RWPE1 (cell line): ENCODE data around the gene PLEKHM1.
A peak's percentile ranks its signal among the peaks of the same experiment; 100 is the strongest.

ENCODE experiments used
- CTCF ChIA-PET: fragments of 350-600 bp; sonication (Branson Sonifier 250); formaldehyde crosslinking; extraction: SDS; loops from one replicate; lab custom pipeline; 2021; lab: Yijun Ruan, JAX
- POLR2A ChIA-PET: fragments of 400-600 bp; formaldehyde crosslinking; extraction: SDS; loops from one replicate; lab custom pipeline; 2020; ENCODE audit warnings: antibody characterized with exemption; ENCODE audit not compliant: low non-redundant PET; lab: Yijun Ruan, JAX
- DNase-seq: peaks from one replicate; pipeline ENCODE4 v3.0.0; 2012; ENCODE audit warnings: low spot score
- H3K27ac ChIP-seq: fragments of 450-650 bp; 2 replicates; pipeline ENCODE4 v1.5.1; 2017
- CTCF ChIP-seq: fragments of 450-650 bp; conservative IDR thresholded peaks from 2 replicates; pipeline ENCODE4 v1.5.1; 2017; ENCODE audit warnings: low read depth, mild to moderate bottlenecking

PLEKHM1 gene

GRCh38 chr17:45435481-45435880, 55.0 kb downstream of the PLEKHM1 start:
- ChIA-PET POLR2A (no interaction called here), CTCF (interaction anchor here (0.6 kb wide), 1 partner anchor 459 kb away, joined by 3 read pairs; the partner anchor contains the start of gene MAPT)
- peak overlapping the region; percentile 89 for H3K27ac ChIP-seq
- DNase-seq: no peak
- no peak for TF ChIP-seq CTCF

GRCh38 chr17:45433159-45433535, 57.4 kb downstream of the PLEKHM1 start:
- ChIA-PET POLR2A (no interaction called here), CTCF (no interaction called here)
- no peak for TF ChIP-seq CTCF
- DNase-seq: no peak
- H3K27ac ChIP-seq: peak overlapping the region; percentile 89

GRCh38 chr17:45432405-45433158, 57.9 kb downstream of the PLEKHM1 start, which contains the start of gene ARHGAP27:
TSS of gene ARHGAP27 (minus strand) at chr17:45432870. CDS start at chr17:45430279, 2,591 bp downstream.
- no peak for TF ChIP-seq CTCF
- CTCF ChIA-PET: interaction anchor here (0.6 kb wide), 1 partner anchor 420 kb away, joined by 3 read pairs; no protein-coding TSS in a partner anchor
- peak; percentile 28 for DNase-seq
- peak within 1 kb of the TSS; percentile 89 for H3K27ac ChIP-seq
- POLR2A ChIA-PET: no interaction called here

- POLR2A ChIA-PET: interaction anchor here (0.6 to 1.0 kb wide), 2 partner anchors 115 to 154 kb away, joined by 4 read pairs; no protein-coding TSS in a partner anchor
- H3K27ac ChIP-seq: peak overlapping the region; percentile 89
- no peak for TF ChIP-seq CTCF
- DNase-seq: peak; percentile 94
- CTCF ChIA-PET: interaction anchor here (0.6 to 1.1 kb wide), 2 partner anchors 160 to 420 kb away, joined by 3 read pairs; no protein-coding TSS in a partner anchor
Measured at GRCh38 chr17:45431531-45432404, 58.8 kb downstream of the PLEKHM1 start.

- ChIA-PET CTCF (interaction anchor here (1.1 kb wide), 1 partner anchor 161 kb away, joined by 3 read pairs; no protein-coding TSS in a partner anchor), POLR2A (interaction anchor here (0.6 to 1.0 kb wide), 3 partner anchors 114 to 506 kb away, joined by 4 read pairs; no protein-coding TSS in a partner anchor)
- H3K27ac ChIP-seq: peak overlapping the region; percentile 89
- peak; percentile 69 for DNase-seq
- TF ChIP-seq CTCF: no peak
Measured at GRCh38 chr17:45430738-45431530, 59.6 kb downstream of the PLEKHM1 start.
